ENCODE measurements around the gene RBM23.
"Not testable (repeated sequence)": the region's sequence is repeated elsewhere in the genome, so short reads cannot be mapped to it uniquely, and the experiment has no call there.

Gene RBM23

GRCh38 chr14:22918804-22919600, at the start of gene RBM23:
Gene RBM23 (minus strand): TSS chr14:22919149.
- DNase-seq (ENCODE audit: low spot score), result peak; percentile 100

- DNase-seq (ENCODE audit: low spot score), result no peak
Measured at GRCh38 chr14:22966783-22967269, 47.9 kb upstream of the RBM23 start.

GRCh38 chr14:22965916-22966782, 47.2 kb upstream of the RBM23 start:
- not testable (repeated sequence) for DNase-seq (ENCODE audit: low spot score)

GRCh38 chr14:22962061-22962676, 43.2 kb upstream of the RBM23 start:
- no peak for DNase-seq (ENCODE audit: low spot score)

- no peak for DNase-seq (ENCODE audit: low spot score)
Measured at GRCh38 chr14:22955702-22956569, 37.0 kb upstream of the RBM23 start.

GRCh38 chr14:22952418-22952817, 33.5 kb upstream of the RBM23 start:
- no peak for DNase-seq (ENCODE audit: low spot score)

- not testable (repeated sequence) for DNase-seq (ENCODE audit: low spot score)
Measured at GRCh38 chr14:22951795-22952194, 32.8 kb upstream of the RBM23 start.

- no peak for DNase-seq (ENCODE audit: low spot score)
Measured at GRCh38 chr14:22945642-22946041, 26.7 kb upstream of the RBM23 start.

GRCh38 chr14:22939684-22940083, 20.7 kb upstream of the RBM23 start:
- DNase-seq (ENCODE audit: low spot score), result no peak

GRCh38 chr14:22935156-22935555, 16.2 kb upstream of the RBM23 start:
- DNase-seq (ENCODE audit: low spot score), result no peak

GRCh38 chr14:22932146-22932545, 13.2 kb upstream of the RBM23 start:
- DNase-seq (ENCODE audit: low spot score), result no peak

- DNase-seq (ENCODE audit: low spot score), result no peak
Measured at GRCh38 chr14:22929961-22930364, 11.0 kb upstream of the RBM23 start.

GRCh38 chr14:22929104-22929960, 10.4 kb upstream of the RBM23 start, which contains the start of gene PRMT5:
Gene PRMT5 (minus strand): TSS chr14:22929376. CDS start chr14:22929361, 15 bp downstream.
- peak; percentile 99 for DNase-seq (ENCODE audit: low spot score)

GRCh38 chr14:22928237-22929103, 9.5 kb upstream of the RBM23 start:
- no peak for DNase-seq (ENCODE audit: low spot score)

- no peak for DNase-seq (ENCODE audit: low spot score)
Measured at GRCh38 chr14:22926316-22926715, 7.4 kb upstream of the RBM23 start.

- no peak for DNase-seq (ENCODE audit: low spot score)
Measured at GRCh38 chr14:22925513-22925912, 6.6 kb upstream of the RBM23 start.

- no peak for DNase-seq (ENCODE audit: low spot score)
Measured at GRCh38 chr14:22923746-22924145, 4.8 kb upstream of the RBM23 start.

- DNase-seq (ENCODE audit: low spot score), result no peak
Measured at GRCh38 chr14:22922294-22922693, 3.3 kb upstream of the RBM23 start.

GRCh38 chr14:22920697-22921096, 1.7 kb upstream of the RBM23 start:
- DNase-seq (ENCODE audit: low spot score), result no peak

- no peak for DNase-seq (ENCODE audit: low spot score)
Measured at GRCh38 chr14:22919601-22919921, 612 bp upstream of the RBM23 start.
